ENCODE results near the gene EGR2.
A peak's percentile ranks its signal among the peaks of the same experiment; 100 is the strongest.

EGR2 gene

GRCh38 chr10:62816331-62817120 is at the start of gene EGR2:
Gene EGR2 (minus strand): TSS chr10:62816366. CDS start chr10:62816029, 337 bp downstream.
- DNase-seq (ENCODE audit: low read depth, low spot score), result peak; percentile 96
- in situ Hi-C loops (cut with HindIII; ENCODE audit: low sequenced_read_pairs), result no loop called here
- H3K4me3 ChIP-seq (ENCODE audit: low read depth, low read length), result peak within 1 kb of the TSS; percentile 53
- TF ChIP-seq CTCF (IDR thresholded peaks at IDR 0.05; ENCODE audit: low read depth, low read length), result no peak

- no peak for TF ChIP-seq CTCF (IDR thresholded peaks at IDR 0.05; ENCODE audit: low read depth, low read length)
- no peak overlapping the region for H3K4me3 ChIP-seq (ENCODE audit: low read depth, low read length)
- DNase-seq (ENCODE audit: low read depth, low spot score), result no peak
- in situ Hi-C loops (cut with HindIII; ENCODE audit: low sequenced_read_pairs), result no loop called here
Observed at GRCh38 chr10:62862447-62862846, 46.3 kb upstream of the EGR2 start.

GRCh38 chr10:62861507-62861906 is 45.3 kb upstream of the EGR2 start:
- in situ Hi-C loops (cut with HindIII; ENCODE audit: low sequenced_read_pairs), result no loop called here
- no peak for TF ChIP-seq CTCF (IDR thresholded peaks at IDR 0.05; ENCODE audit: low read depth, low read length)
- no peak for DNase-seq (ENCODE audit: low read depth, low spot score)

GRCh38 chr10:62860946-62861345 is 44.8 kb upstream of the EGR2 start:
- no peak overlapping the region for H3K4me3 ChIP-seq (ENCODE audit: low read depth, low read length)
- TF ChIP-seq CTCF (IDR thresholded peaks at IDR 0.05; ENCODE audit: low read depth, low read length), result no peak
- DNase-seq (ENCODE audit: low read depth, low spot score), result no peak
- in situ Hi-C loops (cut with HindIII; ENCODE audit: low sequenced_read_pairs), result no loop called here

More at GRCh38 chr10:62861507-62861906, 45.3 kb upstream of the EGR2 start:
- H3K4me3 ChIP-seq (ENCODE audit: low read depth, low read length), result no peak overlapping the region

- TF ChIP-seq CTCF (IDR thresholded peaks at IDR 0.05; ENCODE audit: low read depth, low read length), result no peak
- DNase-seq (ENCODE audit: low read depth, low spot score), result peak; percentile 25
Observed at GRCh38 chr10:62858364-62858763, 42.2 kb upstream of the EGR2 start.

GRCh38 chr10:62856021-62856420 is 39.9 kb upstream of the EGR2 start:
- in situ Hi-C loops (cut with HindIII; ENCODE audit: low sequenced_read_pairs), result no loop called here
- no peak for DNase-seq (ENCODE audit: low read depth, low spot score)
- no peak overlapping the region for H3K4me3 ChIP-seq (ENCODE audit: low read depth, low read length)
- no peak for TF ChIP-seq CTCF (IDR thresholded peaks at IDR 0.05; ENCODE audit: low read depth, low read length)

More at GRCh38 chr10:62858364-62858763, 42.2 kb upstream of the EGR2 start:
- in situ Hi-C loops (cut with HindIII; ENCODE audit: low sequenced_read_pairs), result no loop called here
- H3K4me3 ChIP-seq (ENCODE audit: low read depth, low read length), result no peak overlapping the region

All from astrocyte of the spinal cord (primary cell).